IPS-11a (cell line): ENCODE data around the gene ADIPOR2.
"Not testable (repeated sequence)": the region's sequence is repeated elsewhere in the genome, so short reads cannot be mapped to it uniquely, and the experiment has no call there.

Source experiments
- H3K4me3 ChIP-seq: one replicate; pipeline ENCODE4 v1.5.1; 2013; ENCODE audit warnings: low read depth, low read length, control low read depth

The ADIPOR2 gene

DNA sequence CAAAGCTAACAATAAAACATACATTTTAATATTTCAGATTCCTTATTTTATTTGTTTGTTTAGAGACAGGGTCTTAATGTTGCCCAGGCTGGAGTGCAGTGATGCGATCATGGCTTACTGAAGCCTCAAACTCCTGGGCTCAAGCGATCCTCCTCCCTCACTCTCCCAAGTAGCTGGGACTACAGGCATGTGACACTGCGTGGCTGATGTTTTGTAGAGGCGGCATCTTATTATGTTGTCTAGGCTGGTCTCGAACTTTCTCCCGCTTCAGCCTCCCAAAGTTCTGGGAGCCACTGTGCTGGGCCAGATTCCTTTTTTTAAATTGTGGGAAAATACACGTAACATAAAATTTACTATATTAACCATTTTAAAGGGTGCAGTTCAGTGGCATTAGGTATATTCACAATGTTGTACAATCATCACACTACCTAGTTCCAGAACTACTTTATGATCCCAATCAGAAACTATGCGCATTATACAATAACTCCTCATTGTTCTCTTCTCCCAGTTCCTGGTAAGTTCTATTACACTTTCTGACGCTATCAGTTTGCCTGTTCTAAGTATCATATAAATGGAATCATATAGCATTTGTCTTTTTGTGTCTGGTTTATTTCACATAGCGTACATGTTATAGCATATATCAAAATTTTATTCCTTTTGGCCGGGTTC, 40.3 kb downstream of the ADIPOR2 start:
- no peak overlapping the region for H3K4me3 ChIP-seq

DNA sequence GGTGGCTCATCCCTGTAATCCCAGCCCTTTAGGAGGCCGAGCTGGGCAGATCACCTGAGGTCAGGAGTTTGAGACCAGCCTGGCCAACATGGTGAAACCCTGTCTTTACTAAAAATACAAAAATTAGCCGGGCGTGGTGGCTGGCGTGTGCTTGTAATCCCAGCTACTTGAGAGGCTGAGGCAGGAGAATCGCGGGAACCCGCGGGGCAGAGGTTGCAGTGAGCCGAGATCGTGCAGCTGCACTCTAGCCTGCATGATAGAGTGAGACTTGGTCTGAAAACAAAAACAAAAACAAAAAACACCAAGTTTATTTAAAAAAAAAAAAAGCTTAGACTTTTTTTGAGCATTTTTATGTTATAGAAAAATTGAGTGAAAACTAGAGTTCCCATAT, 40.8 kb downstream of the ADIPOR2 start:
- not testable (repeated sequence) for H3K4me3 ChIP-seq

DNA sequence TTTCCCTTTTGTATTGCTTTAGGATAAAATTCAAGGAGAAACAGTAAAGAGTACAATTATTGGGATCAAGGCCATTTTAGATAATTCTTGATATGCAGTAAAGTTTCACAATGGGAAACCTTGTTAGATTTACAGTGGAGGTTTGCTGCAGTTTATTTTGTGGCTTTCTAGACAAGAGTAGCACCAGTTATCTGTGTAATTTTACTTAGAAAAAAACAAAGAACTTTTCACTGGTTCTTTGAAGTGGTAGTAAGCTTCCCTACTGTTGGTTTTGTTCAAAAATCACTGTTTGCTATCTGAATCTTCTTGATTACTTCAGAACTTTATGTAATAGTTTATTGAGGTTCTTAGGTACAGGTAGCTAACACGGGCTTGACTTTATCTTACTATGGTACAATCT, 42.0 kb downstream of the ADIPOR2 start:
- no peak overlapping the region for H3K4me3 ChIP-seq

DNA sequence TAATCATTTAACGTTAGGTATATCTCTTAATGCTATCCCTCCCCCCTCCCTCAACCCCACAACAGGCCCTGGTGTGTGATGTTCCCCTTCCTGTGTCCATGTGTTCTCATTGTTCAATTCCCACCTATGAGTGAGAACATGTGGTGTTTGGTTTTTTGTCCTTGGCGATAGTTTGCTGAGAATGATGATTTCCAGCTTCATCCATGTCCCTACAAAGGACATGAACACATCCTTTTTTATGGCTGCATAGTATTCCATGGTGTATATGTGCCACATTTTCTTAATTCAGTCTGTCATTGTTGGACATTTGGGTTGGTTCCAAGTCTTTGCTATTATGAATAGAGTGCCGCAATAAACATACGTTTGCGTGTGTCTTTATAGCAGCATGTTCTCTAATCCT, 42.8 kb downstream of the ADIPOR2 start:
- not testable (repeated sequence) for H3K4me3 ChIP-seq

DNA sequence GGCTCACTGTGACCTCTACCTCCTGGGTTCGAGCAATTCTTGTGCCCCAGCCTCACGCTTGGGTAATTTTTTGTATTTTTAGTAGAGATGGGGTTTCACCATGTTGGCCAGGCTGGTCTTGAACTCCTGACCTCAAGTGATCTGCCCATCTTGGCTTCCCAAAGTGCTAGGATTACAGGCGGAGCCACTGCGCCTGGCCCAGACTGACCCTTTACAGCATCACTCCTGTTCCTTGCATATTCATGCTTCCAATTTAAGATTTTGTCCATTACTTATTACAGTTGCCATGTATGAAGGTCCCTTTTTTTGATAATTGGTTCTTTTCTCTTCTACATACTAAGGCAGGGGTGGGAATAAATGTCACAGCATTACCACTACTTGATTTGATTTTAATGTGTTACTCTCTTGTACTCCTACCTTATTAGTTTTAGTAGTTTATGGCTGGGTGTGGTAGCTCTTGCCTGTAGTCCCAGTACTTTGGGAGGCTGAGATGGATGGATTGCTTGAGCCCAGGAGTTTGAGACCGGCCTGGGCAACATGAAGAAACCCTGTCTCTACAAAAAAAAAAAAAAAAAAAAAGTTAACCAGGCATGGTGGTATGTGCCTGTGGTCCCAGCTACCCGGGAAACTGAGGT, 46.9 kb downstream of the ADIPOR2 start:
- H3K4me3 ChIP-seq, result no peak overlapping the region

DNA sequence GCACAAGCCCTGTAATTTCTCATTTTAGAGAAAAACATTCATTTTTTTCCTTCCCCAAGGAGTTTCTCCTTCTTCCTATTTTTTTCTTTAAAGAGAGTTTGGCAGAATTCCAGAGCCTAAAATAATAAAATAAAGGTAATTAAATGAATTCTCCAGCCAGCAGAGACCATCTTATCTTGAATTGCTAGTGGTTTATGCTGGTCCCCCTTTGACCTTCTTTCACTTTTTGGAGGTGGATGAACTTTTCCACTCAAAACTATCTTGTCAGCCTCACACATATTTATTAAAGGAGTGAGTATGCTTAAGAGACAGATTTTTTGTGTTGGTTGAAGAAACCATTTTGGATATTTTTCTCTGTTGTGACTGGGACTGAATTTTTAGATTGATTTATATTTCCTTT, 47.6 kb downstream of the ADIPOR2 start:
- no peak overlapping the region for H3K4me3 ChIP-seq

DNA sequence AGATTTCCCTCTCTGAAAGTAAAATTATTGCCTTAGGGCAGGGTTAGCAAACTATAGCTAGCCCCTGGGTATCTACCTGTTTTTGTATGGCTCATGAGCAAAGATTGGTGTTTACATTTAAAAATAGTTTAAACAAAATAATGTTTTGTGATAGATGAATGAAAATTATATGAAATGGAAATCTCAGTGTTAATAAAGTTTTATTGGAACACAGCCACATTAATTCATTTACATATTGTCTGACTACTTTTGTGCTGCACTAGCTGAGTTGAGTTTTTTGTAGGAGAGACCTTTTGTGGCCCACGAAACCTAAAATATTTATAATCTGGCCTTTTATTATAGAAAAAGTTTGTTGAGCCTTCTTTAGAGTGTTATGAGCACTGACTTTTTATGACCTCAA, 48.5 kb downstream of the ADIPOR2 start:
- H3K4me3 ChIP-seq, result no peak overlapping the region

DNA sequence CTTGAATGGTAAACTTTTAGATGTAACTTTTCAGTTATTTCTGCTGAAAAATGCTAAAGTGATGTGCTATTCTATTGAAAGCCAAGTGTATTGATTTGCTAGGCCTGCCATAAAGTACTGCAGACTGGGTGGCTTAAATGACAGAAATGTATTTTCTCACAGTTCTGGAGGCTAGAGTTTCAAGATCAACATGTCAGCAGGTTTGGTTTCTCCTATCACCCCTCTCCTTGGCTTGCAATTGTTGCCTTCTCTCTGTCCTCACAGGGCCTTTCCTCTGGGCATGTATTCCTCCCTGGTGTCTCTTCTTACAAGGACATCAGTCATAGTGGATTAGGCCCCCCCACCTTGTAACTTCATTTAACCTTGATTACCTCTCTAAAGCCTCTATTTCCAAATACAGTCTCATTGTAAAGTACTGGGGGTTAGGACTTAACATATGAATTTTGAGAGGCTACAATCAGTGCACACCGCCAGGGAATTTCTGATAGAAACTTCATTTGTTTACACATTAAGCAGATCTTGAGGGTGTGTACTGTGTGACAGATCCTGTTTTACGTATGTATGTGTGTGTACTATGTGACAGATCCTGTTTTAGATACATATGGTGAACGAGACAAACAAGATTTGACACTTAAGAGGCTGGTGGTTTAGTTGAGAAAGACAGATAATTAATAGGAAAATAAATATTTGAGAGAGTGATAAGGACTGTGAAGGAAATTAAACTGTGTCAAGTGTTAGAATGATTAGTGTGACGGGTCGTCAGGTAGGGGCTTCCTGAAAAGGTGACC, 49.5 kb downstream of the ADIPOR2 start:
- no peak overlapping the region for H3K4me3 ChIP-seq

DNA sequence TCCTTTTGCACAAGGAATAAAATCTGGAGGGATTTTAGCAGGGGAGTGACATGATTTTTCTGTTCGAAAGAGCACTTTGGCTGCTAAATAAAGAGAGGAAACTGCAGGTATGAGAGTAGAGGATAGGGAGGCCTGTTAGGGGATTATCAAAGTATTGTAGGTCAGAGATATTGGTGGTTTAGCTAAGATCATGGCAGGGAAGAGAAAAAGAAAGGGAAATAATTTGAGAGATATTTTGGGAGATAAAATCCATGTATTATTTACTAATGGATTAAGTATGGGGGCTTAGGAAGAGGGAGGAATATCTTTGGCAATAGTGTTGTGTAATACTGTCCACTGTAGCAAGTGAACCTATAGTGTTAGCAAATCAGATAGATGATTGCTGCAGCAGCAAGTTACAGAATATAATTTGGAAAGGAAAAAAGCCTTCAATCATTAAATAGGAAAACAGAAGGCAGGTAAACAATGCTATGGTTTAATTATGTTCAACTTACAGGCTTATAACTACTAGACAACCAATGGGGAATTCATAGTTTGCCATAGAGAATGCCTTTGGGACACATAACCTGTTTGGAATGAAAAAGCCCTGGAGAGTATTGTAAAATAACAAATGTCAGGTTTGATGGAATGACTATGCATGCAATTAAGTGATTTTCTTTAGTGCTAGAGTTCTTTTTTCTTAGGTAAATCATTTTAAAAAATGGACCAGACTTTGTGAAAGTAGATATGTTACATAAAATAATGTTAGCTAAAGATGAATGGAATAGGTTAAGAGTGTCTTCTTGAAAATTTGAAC, 50.5 kb downstream of the ADIPOR2 start:
- no peak overlapping the region for H3K4me3 ChIP-seq

DNA sequence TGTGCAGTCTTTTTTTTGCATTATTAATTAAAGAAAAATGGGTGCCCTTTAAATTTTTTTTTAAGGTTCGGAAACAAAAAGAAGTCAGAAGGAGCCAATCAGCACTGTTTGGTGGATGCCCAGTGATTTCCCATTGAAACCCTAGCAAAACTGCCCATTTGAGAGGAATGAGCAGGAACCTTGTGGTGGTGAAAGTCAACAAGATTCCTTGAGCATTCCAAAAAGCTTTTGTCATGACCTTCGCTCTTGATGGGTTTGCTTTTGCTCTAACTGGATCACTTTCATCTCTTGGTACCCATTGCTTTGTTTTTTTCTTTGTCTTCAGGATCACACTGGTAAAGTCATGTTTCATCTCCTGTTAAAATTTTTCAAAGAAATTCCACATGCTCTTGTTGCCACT, 54.1 kb downstream of the ADIPOR2 start:
- H3K4me3 ChIP-seq, result no peak overlapping the region

DNA sequence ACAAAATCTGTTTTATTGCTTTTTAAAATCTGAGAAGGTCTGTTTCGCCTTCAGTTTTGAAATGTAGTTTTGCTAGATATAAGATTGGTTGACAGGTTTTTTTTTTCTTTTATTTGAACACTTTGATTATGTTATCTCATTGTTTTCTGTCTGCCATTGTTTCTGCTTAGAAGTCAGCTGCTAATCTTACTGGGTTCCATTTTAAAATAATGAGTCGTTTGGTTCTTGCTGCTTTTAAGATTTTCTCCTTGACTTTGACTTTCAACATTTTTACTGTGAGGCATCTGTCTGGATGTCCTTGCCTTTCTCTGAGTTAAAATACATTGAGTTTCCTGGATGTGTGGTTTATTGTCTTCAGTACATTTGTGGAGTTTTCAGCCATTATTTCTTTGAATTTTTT, 56.7 kb downstream of the ADIPOR2 start:
- H3K4me3 ChIP-seq, result no peak overlapping the region

DNA sequence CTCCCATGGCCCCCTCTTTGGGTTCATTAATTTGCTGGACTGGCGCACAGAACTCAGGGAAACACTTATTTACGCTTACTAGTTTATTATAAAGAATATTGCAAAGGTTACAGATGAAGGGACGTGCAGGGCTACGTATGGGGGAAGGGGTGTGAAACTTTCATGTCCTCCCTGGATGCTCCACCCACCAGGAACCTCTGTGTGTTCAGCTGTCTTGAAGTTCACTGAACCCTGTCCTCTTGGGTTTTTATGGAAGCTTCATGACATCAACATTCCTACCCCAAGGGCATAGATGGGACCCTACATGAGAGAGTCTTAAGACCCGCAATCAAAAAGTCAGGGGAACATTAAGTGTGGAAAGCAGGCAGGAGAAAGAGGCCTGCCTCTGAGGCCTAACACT, 58.1 kb downstream of the ADIPOR2 start:
- no peak overlapping the region for H3K4me3 ChIP-seq

DNA sequence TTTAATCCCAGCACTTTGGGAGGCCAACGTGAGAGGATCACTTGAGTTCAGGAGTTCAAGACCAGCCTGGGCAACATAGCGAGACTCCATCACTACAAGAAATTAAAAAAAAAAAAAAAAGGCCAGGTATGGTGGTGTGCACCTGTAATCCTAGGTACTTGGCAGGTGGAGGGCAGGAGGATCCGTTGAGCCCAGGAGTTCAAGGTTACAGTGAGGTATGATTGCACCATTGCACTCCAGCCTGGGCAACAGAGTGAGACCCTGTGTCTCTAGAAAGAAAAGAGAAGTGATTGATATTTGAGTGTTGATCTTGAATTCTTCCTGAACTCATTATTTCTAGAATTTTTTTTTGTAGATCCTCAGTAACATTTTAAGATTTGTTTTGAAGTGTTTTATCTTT, 59.4 kb downstream of the ADIPOR2 start:
- no peak overlapping the region for H3K4me3 ChIP-seq

DNA sequence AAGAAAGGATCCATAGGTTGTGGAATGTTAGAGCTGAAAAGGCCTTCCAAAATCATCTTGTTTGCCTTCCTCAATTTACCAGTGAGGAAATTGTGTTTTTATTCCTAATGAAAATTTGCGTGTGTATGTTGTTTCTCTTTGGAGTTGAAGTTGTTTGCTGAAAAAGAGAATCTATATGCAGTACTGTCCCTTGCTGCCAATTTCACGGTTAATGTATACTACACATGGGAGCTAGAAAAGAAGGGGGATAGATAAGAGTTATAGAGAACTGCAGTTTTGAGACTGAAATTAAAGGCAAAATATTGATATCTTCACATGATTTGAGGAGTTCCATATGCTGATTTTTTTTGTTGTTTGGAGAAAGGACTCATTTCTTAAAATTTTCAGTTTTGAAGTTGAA, 67.5 kb downstream of the ADIPOR2 start:
- no peak overlapping the region for H3K4me3 ChIP-seq

DNA sequence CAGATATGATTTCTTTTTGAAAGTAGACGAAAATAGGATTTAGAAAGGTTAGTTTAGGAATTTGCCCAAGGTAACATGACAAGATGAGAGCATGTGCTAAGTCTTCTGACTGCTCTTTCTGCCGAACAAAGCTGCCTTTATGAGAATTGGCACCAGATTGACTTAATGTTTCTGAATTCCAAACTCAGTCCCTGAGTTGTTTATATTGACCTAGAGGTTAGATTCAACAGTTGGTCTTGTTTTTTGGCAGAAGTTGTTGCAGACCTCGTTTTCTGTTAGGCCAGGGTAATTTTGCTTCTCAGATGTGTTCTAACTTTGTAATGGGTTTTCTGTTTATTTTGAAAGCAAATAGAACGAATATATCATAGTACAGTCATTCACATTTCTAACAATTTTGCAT, 68.0 kb downstream of the ADIPOR2 start:
- no peak overlapping the region for H3K4me3 ChIP-seq

DNA sequence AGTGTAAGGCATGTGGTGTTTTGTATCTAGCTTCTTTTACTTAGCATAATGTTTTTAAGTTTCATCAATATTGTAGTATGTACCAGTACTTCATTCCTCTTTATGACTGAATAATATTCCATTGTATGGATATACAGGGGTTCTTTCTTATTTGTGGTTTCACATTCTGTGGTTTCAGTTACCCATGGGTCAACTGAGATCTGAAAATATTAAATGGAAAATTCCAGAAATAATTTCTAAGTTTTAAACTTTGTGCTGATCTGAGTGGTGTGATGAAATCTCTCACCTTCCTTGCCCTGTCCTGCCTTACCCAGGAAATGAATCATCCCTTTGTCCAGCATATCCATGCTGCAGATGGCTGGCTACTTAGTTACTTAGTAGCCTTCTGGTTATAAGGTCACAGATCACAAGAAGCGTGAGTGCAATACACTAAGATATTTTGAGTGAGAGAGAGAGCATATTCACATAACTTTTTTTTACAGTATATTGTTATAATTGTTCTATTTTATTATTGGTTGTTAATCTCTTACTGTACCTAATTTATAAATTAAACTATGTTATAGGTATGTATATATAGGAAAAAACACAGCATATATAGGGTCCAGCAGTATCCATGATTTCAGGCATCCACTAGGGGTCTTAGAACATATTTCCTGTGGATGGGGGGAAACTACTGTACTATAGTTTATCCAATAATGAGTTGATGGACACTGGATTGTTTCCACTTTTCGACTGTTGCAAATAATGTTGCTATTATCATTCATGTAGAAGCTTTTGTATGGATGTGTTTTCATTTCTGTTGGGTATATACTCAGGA, 69.9 kb downstream of the ADIPOR2 start:
- H3K4me3 ChIP-seq, result no peak overlapping the region

DNA sequence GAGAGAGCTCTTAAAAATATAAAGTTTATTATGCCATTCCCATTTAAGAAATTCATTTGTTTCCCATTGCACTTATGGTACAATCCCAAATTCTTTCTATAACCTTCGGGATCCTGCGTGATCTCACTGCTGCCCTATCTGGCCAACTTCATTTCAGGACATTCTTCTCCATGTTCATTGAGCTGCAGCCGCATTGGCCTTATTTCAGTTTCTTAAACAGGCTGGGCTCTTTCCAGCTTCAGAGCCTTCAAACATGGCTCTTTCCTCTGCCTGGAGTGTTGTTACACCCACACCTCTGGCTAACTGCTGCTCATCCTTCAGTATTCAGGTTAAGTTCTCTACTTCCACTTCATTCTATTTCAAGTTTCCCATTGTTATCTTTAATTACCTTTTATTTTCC, 71.0 kb downstream of the ADIPOR2 start:
- H3K4me3 ChIP-seq, result no peak overlapping the region

DNA sequence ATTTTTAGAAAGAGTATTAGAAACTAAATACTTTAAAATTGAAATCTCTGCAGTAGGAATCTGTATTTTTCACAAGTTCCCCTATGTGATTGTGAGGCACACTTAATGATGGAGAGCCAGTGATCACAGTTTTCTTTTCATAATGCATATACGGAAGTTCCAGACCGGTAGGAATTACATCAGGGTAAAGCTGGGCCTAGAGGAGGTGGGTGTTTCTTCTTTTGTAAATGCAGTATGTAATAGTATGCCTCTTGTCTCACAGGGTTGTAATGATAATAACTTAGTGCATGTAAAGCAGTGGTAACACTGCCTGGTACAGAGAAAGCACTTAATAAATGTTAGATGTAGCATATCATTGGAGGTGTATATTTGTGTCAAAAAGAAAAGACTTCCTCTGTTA, 72.3 kb downstream of the ADIPOR2 start:
- no peak overlapping the region for H3K4me3 ChIP-seq

DNA sequence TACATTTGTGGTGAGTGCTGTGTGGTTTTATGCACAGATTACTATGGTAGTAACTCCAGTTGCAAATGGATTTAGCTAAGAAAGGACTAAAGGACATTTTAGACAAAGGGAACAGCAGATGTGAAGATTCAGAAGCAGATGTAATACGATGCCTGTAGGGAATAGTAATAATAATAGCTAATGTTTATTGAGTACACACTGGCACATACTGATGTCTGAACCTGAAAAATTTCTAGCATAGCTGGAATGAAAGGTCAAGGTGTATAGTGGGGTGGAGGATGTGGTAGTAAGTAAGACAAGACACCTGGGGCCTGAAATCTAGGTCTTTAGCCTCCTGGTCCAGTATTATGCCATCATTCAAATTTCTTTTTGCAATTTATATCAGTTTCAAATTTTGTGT, 75.2 kb downstream of the ADIPOR2 start:
- H3K4me3 ChIP-seq, result no peak overlapping the region

DNA sequence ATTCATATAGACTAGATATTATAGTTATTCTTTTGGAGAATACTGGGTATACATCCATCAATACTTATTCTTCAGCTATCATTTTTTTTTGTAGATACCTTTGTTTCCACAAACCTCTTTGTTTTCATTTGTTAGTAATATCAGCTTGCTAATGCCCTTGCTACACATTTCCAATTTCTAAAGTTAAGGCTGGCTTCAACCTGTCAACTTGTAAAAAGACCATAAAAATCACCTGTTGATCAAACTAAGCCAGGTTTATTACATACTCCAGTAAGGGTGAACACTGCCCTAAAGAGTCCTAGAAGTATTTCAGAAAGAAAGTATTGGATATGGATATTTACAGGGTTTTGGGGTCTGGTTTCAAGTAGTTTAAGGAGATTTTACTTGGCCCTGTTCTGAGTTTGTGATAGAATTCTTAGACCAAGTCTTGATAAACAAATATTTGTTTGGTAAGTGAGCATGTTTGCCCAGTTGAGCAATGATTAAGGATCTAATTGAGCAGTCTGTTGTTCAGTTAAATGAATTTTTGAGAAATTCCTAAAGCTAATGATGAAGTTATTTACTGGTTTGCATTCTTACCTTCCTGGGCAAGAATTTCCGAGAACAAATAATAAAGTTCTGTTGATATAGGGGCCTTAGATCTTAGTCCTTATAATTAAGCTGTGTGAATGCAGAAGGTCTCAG, 76.7 kb downstream of the ADIPOR2 start:
- H3K4me3 ChIP-seq, result no peak overlapping the region
